Gastrocnemius medialis (tissue), 4 donors: ENCODE measurements around the gene RETREG1. TPM values are rescaled to one million over a fixed set of nuclear protein-coding genes. Genes with fewer than 3 reads are reported as not detected.
"Not testable (repeated sequence)": the region's sequence is repeated elsewhere in the genome, so short reads cannot be mapped to it uniquely, and the experiment has no call there.

Experiments
- ATAC-seq, 2 donors: fragments of 150-250 bp; one replicate each; pipeline ENCODE4 v1.9.1; 2016
- DNase-seq, 2 donors: peaks; one replicate each; pipeline ENCODE4 v3.0.0-alpha.2; 2019
- H3K27ac ChIP-seq, 4 donors: fragments of 200-600 bp; sonication (generic); 1 replicate in 1 of 4; 2 replicates in 3 of 4; pipeline ENCODE4 v1.5.1; 2016 to 2018; ENCODE audit warnings: mild to moderate bottlenecking in 2 of 4, moderate library complexity in 1 of 4
- H3K27me3 ChIP-seq, 3 donors: fragments of 200-600 bp; sonication (generic) in 2 of 3; 1 replicate in 1 of 3; 2 replicates in 2 of 3; pipeline versions ENCODE4 v1.5.1 to v1.6.0; 2016 to 2019; ENCODE audit warnings: mild to moderate bottlenecking in 1 of 3, moderate library complexity in 1 of 3
- H3K36me3 ChIP-seq, 2 donors: fragments of 200-600 bp; sonication (generic) in 1 of 2; one replicate each; pipeline ENCODE4 v1.5.1; 2017 to 2018
- H3K4me1 ChIP-seq, 2 donors: fragments of 200-600 bp; sonication (generic) in 1 of 2; one replicate each; pipeline ENCODE4 v1.5.1; 2016 to 2017; ENCODE audit warnings: mild to moderate bottlenecking in 2 of 2
- H3K4me3 ChIP-seq, 4 donors: fragments of 200-600 bp; sonication (generic) in 3 of 4; 1 replicate in 1 of 4; 2 replicates in 3 of 4; pipeline ENCODE4 v1.5.1; 2016 to 2019; ENCODE audit warnings: mild to moderate bottlenecking in 2 of 4
- H3K9me3 ChIP-seq, 3 donors: fragments of 200-600 bp; sonication (generic) in 2 of 3; 1 replicate in 1 of 3; 2 replicates in 2 of 3; pipeline ENCODE4 v1.5.1; 2016 to 2019
- CTCF ChIP-seq, 5 experiments: fragments of 450-650 bp in 3 of 5; fragments of 200-600 bp in 2 of 5; sonication (generic) in 2 of 5; IDR thresholded peaks in 4 of 5; conservative IDR thresholded peaks in 1 of 5; 1 replicate in 4 of 5; 2 replicates in 1 of 5; pipeline ENCODE4 v1.5.1; 2016 to 2019; ENCODE audit warnings: antibody characterized with exemption in 5 of 5, mild to moderate bottlenecking in 3 of 5, moderate library complexity in 3 of 5
- POLR2A ChIP-seq, 2 donors: fragments of 450-650 bp; IDR thresholded peaks; one replicate each; pipeline ENCODE4 v1.6.1; 2017; ENCODE audit warnings: antibody characterized with exemption in 2 of 2, mild to moderate bottlenecking in 2 of 2, moderate library complexity in 2 of 2
- in situ Hi-C, 4 donors: fragments of 200-750 bp; cut with MboI; loops; one replicate each; pipeline versions ENCODE4 v1.15.0 to v1.8.0; 2017; ENCODE audit warnings: low sequenced_read_pairs in 4 of 4
- intact Hi-C: fragments of 100-400 bp; cut with DNase I; formaldehyde crosslinking; loops from one replicate; pipeline ENCODE4 v1.15.1; 2023; ENCODE audit warnings: low total_unique reads
- total RNA-seq, 4 donors: library from RNA; depleted of rRNA; stranded (reverse); fragments of >200 nt; gene quantifications; one replicate each; pipeline versions ENCODE4 v1.1.0 to v1.2.3, GENCODE V29; 2016

RETREG1 gene
- total RNA-seq, 4 donors from 2014 or later = 94.2 to 380 (median 305) TPM

GRCh38 chr5:16477541-16477940, 139.3 kb downstream of the RETREG1 start:
- H3K9me3 ChIP-seq = no peaks in the 10 kb centered on the region
- DNase-seq = no peak
- in situ Hi-C loops = loop anchor here in 1 of 4 donors (25.0 kb wide), 1 partner anchor 310 kb away; no protein-coding TSS in a partner anchor
- no peak overlapping the region for H3K27ac ChIP-seq
- H3K4me3 ChIP-seq = no peak overlapping the region
- H3K4me1 ChIP-seq = peaks cover 0 to 16% of the 10 kb centered on the region in 2 donors
- H3K27me3 ChIP-seq = no peaks in the 10 kb centered on the region
- peaks cover 0 to 81% of the 10 kb centered on the region in 2 donors for H3K36me3 ChIP-seq
- intact Hi-C loops = no loop called here
- TF ChIP-seq POLR2A (IDR thresholded peaks at IDR 0.05) = no peak
- TF ChIP-seq CTCF (IDR thresholded peaks at IDR 0.05 in 4 of 5, conservative IDR thresholded peaks at IDR 0.05 in 1 of 5) = no peak
- ATAC-seq = no peak

- peaks cover 0 to 73% of the 10 kb centered on the region in 2 donors for H3K36me3 ChIP-seq
Measured at GRCh38 chr5:16476417-16476816, 140.4 kb downstream of the RETREG1 start.

GRCh38 chr5:16471387-16471786, 145.4 kb downstream of the RETREG1 start:
- ATAC-seq (no peak), DNase-seq (no peak)
- Histone ChIP-seq H3K4me3 (no peak overlapping the region), H3K4me1 (peaks cover 57 to 58% of the 10 kb centered on the region in 2 donors), H3K27ac (peak overlapping the region in 3 of 4 donors; percentile 87 to 94 (median 92)), H3K36me3 (peaks cover 0 to 24% of the 10 kb centered on the region in 2 donors), H3K9me3 (no peaks in the 10 kb centered on the region), H3K27me3 (no peaks in the 10 kb centered on the region)
- in situ Hi-C loops (loop anchor here in 3 of 4 donors (25.0 kb wide), 2 partner anchors 316 to 716 kb away; no protein-coding TSS in a partner anchor), intact Hi-C loops (loop anchor here (2.0 kb wide), 1 partner anchor 15 kb away; no protein-coding TSS in a partner anchor)
- no peak for TF ChIP-seq POLR2A (IDR thresholded peaks at IDR 0.05)

More at GRCh38 chr5:16476417-16476816, 140.4 kb downstream of the RETREG1 start:
- Histone ChIP-seq H3K27ac (peak overlapping the region in 1 of 4 donors; percentile 12), H3K4me1 (peaks cover 8 to 16% of the 10 kb centered on the region in 2 donors)
- DNase-seq, ATAC-seq, H3K27me3 ChIP-seq, H3K9me3 ChIP-seq, intact Hi-C loops, H3K4me3 ChIP-seq: not testable (repeated sequence)
- in situ Hi-C loops = loop anchor here in 1 of 4 donors (25.0 kb wide), 1 partner anchor 311 kb away; no protein-coding TSS in a partner anchor

- no peaks in the 10 kb centered on the region for H3K27me3 ChIP-seq
- intact Hi-C loops = loop anchor here (10.0 kb wide), 1 partner anchor 467 kb away; the partner anchor contains the start of gene MYO10
- ATAC-seq (peak; percentile 35 to 40), DNase-seq (peak; percentile 29 to 49)
- TF ChIP-seq CTCF (IDR thresholded peaks at IDR 0.05 in 4 of 5, conservative IDR thresholded peaks at IDR 0.05 in 1 of 5) (no peak), POLR2A (IDR thresholded peaks at IDR 0.05) (peak in 1 of 2 donors; percentile 9)
- in situ Hi-C loops = loop anchor here in 3 of 4 donors (25.0 kb wide), 2 partner anchors 320 to 720 kb away; no protein-coding TSS in a partner anchor
- peaks cover 0 to 9% of the 10 kb centered on the region in 2 donors for H3K36me3 ChIP-seq
- no peaks in the 10 kb centered on the region for H3K9me3 ChIP-seq
- H3K27ac ChIP-seq = peak overlapping the region; percentile 87 to 94 (median 92)
- H3K4me1 ChIP-seq = peaks cover 82% of the 10 kb centered on the region in 2 donors
- peak overlapping the region in 2 of 4 donors; percentile 92 to 97 for H3K4me3 ChIP-seq
Measured at GRCh38 chr5:16467363-16468219, 149.2 kb downstream of the RETREG1 start.

- in situ Hi-C loops (loop anchor here in 3 of 4 donors (25.0 kb wide), 2 partner anchors 322 to 722 kb away; no protein-coding TSS in a partner anchor), intact Hi-C loops (loop anchor here (2.0 to 10.0 kb wide), 2 partner anchors 85 to 469 kb away; partner anchors contain the start of gene MYO10)
- H3K4me1 ChIP-seq = peaks cover 84 to 85% of the 10 kb centered on the region in 2 donors
- H3K4me3 ChIP-seq = peak within 1 kb of the TSS; percentile 78 to 97 (median 92)
- TF ChIP-seq POLR2A (IDR thresholded peaks at IDR 0.05) (peak; percentile 92 to 96), CTCF (IDR thresholded peaks at IDR 0.05 in 4 of 5, conservative IDR thresholded peaks at IDR 0.05 in 1 of 5) (no peak)
- DNase-seq = peak; percentile 87 to 91
- H3K36me3 ChIP-seq = peaks cover 0 to 22% of the 10 kb centered on the region in 2 donors
- H3K9me3 ChIP-seq = no peaks in the 10 kb centered on the region
- H3K27ac ChIP-seq = peak within 1 kb of the TSS; percentile 87 to 94 (median 92)
- ATAC-seq = peak; percentile 51 to 74
- no peaks in the 10 kb centered on the region for H3K27me3 ChIP-seq
Measured at GRCh38 chr5:16465544-16466432, 151.0 kb downstream of the RETREG1 start, which contains the start of gene ZNF622. Gene ZNF622 (minus strand): TSS chr5:16465800. CDS start chr5:16465665, 135 bp downstream.
